A673 (cell line): Measurements from ENCODE around the gene SLC6A18. TPM values are rescaled to one million over a fixed set of nuclear protein-coding genes. Genes with fewer than 3 reads are reported as not detected.

Experiments used
- BruUV-seq: library from RNA; stranded (reverse); fragments of 400-500 nt; replicated peaks from 2 replicates; lab custom pipeline; 2021; lab: Mats Ljungman, UMichigan
- CTCF ChIA-PET: fragments of 300-600 bp; sonication (Branson Sonifier 250); formaldehyde crosslinking; loops from one replicate; lab custom pipeline; 2022; ENCODE audit warnings: antibody characterized with exemption; lab: Charles Lee
- POLR2A ChIA-PET: fragments of 300-600 bp; sonication (Branson Sonifier 250); formaldehyde crosslinking; loops from one replicate; lab custom pipeline; 2022; ENCODE audit warnings: antibody characterized with exemption; ENCODE audit not compliant: low non-redundant PET; lab: Charles Lee
- DNase-seq: peaks from one replicate; pipeline ENCODE4 v3.0.0-alpha.2; 2015; ENCODE audit warnings: low spot score
- H3K27ac ChIP-seq: fragments of 200-600 bp; sonication (generic); 2 replicates; pipeline ENCODE4 v1.5.1; 2016; ENCODE audit warnings: mixed run types, low read depth, mild to moderate bottlenecking, mixed read lengths, antibody characterized with exemption, low read length; ENCODE audit not compliant: poor library complexity, severe bottlenecking
- H3K27me3 ChIP-seq: fragments of 200-600 bp; sonication (generic); replicated peaks from 2 replicates; pipeline ENCODE4 v1.6.1; 2017; ENCODE audit warnings: mixed run types, low read depth, mild to moderate bottlenecking, mixed read lengths, antibody characterized with exemption, low read length; ENCODE audit not compliant: insufficient read depth, poor library complexity
- H3K36me3 ChIP-seq: fragments of 200-600 bp; sonication (generic); 2 replicates; pipeline ENCODE4 v1.6.1; 2016; ENCODE audit warnings: mixed run types, mild to moderate bottlenecking, mixed read lengths, antibody characterized with exemption, low read length; ENCODE audit not compliant: insufficient read depth, poor library complexity, severe bottlenecking
- H3K4me1 ChIP-seq: fragments of 200-600 bp; sonication (generic); 2 replicates; pipeline ENCODE4 v1.6.1; 2017; ENCODE audit warnings: mixed run types, mild to moderate bottlenecking, mixed read lengths, antibody characterized with exemption, low read length; ENCODE audit not compliant: insufficient read depth, poor library complexity, severe bottlenecking
- H3K4me3 ChIP-seq: fragments of 200-600 bp; sonication (generic); 2 replicates; pipeline ENCODE4 v1.5.1; 2016; ENCODE audit warnings: low read depth, mixed run types, mild to moderate bottlenecking, mixed read lengths, low read length; ENCODE audit not compliant: poor library complexity, severe bottlenecking
- H3K9me3 ChIP-seq: fragments of 200-600 bp; sonication (generic); 2 replicates; pipeline ENCODE4 v1.6.1; 2016; ENCODE audit warnings: mixed run types, low read depth, mild to moderate bottlenecking, mixed read lengths, antibody characterized with exemption, low read length; ENCODE audit not compliant: poor library complexity, severe bottlenecking
- EZH2 ChIP-seq: fragments of 200-600 bp; sonication (generic); IDR thresholded peaks from 2 replicates; pipeline ENCODE4 v1.6.1; 2017; ENCODE audit warnings: borderline replicate concordance, low read depth, mild to moderate bottlenecking, mixed read lengths, antibody characterized with exemption, low read length; ENCODE audit not compliant: poor library complexity, severe bottlenecking
- intact Hi-C: fragments of 100-400 bp; cut with micrococcal nuclease; formaldehyde crosslinking; loops from one replicate; pipeline ENCODE4 v1.10.0; 2022; ENCODE audit not compliant: unreplicated experiment
- total RNA-seq: library from RNA; stranded (reverse); gene quantifications from 2 replicates; pipeline ENCODE4 v1.2.3, GENCODE V29; 2021
- TF ChIP-seq, protein P1 (sequence below): fragments of 300-800, 200-600 bp; sonication (generic); conservative IDR thresholded peaks from 2 replicates; pipeline ENCODE4 v1.5.1; 2017; ENCODE audit warnings: low read depth, mild to moderate bottlenecking, antibody characterized with exemption, low read length, moderate library complexity, mixed read lengths

SLC6A18 gene
- total RNA-seq, 1 experiment from 2014 or later, result not detected

DNA sequence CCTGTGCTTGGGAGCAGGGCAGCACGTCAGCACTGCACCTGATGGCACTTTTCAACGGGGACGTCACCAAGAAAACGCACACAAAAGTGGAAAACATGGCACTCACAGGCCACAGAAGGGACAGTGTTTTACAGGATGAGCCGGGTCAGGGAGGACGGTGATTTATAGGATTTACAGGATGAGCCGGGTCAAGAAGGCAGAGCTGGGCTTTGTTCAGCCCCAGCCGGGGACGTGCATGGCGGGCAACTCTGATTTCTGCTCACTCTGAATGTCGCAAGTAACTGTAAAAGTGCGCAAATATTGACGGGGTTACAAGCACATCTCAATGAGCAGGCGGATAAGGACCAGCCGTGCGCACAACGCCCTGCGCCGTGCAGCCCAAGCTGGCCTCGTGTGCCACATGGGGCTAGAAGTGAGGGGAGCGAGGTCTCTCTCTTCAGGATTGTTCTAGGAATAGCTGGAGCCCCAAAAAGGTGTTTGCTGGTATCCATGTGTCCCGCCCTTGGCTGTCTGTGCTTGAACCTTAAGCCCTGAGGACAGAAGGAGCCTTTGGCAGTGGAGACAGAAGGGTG lies 16.4 kb downstream of the SLC6A18 start:
- CTCF ChIA-PET, result no interaction called here
- POLR2A ChIA-PET, result no interaction called here
- intact Hi-C loops, result no loop called here
- H3K4me3 ChIP-seq, result no peak overlapping the region
- no peak overlapping the region for H3K27ac ChIP-seq
- H3K4me1 ChIP-seq, result no peaks in the 10 kb centered on the region
- peaks cover 56% of the 10 kb centered on the region for H3K27me3 ChIP-seq
- TF ChIP-seq, protein P1, sequence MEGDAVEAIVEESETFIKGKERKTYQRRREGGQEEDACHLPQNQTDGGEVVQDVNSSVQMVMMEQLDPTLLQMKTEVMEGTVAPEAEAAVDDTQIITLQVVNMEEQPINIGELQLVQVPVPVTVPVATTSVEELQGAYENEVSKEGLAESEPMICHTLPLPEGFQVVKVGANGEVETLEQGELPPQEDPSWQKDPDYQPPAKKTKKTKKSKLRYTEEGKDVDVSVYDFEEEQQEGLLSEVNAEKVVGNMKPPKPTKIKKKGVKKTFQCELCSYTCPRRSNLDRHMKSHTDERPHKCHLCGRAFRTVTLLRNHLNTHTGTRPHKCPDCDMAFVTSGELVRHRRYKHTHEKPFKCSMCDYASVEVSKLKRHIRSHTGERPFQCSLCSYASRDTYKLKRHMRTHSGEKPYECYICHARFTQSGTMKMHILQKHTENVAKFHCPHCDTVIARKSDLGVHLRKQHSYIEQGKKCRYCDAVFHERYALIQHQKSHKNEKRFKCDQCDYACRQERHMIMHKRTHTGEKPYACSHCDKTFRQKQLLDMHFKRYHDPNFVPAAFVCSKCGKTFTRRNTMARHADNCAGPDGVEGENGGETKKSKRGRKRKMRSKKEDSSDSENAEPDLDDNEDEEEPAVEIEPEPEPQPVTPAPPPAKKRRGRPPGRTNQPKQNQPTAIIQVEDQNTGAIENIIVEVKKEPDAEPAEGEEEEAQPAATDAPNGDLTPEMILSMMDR, result no peak
- no peak for TF ChIP-seq EZH2
- no peaks in the 10 kb centered on the region for H3K36me3 ChIP-seq
- H3K9me3 ChIP-seq, result no peaks in the 10 kb centered on the region
- no TSS peak for BruUV-seq
- DNase-seq, result no peak

DNA sequence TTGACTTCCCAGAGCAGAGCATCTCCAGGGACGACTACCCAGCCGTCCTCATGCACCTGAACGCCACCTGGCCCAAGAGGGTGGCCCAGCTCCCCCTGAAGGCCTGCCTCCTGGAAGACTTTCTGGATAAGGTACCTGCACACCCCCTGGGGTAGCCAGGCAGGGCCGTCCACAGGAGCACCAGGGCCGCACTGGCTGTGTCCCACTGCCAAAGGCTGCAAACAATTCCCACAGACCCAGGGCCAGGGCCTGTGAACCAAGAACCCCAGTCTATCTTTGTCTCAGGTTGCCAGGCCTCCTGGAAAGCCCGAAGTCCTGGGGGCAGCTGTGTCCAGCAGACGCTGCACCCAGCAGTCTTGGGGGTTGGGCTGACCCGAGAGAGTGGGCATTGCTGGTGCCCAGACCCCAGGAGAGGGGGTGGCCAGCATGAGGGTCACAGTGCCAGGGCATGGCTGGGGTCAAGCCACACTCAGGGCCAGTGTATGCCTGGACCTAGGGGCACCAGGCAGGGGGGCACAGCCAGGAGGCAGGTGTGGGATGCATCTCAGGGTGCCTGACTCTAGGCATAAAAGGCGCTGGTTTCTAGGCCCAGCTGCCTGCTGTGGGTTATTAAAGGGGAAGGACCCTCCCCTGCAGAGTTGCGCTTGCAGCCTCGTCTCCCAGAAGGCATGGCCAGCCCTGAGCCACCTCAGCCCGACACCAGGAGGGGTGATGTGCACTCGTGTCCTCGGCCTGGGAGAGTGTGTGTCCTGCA lies 17.7 kb downstream of the SLC6A18 start:
- BruUV-seq, result no TSS peak
- no peak overlapping the region for H3K27ac ChIP-seq
- H3K9me3 ChIP-seq, result no peaks in the 10 kb centered on the region
- peaks cover 66% of the 10 kb centered on the region for H3K27me3 ChIP-seq
- CTCF ChIA-PET, result no interaction called here
- no peaks in the 10 kb centered on the region for H3K36me3 ChIP-seq
- TF ChIP-seq, protein P1, result no peak
- TF ChIP-seq EZH2, result no peak
- no peak for DNase-seq
- H3K4me3 ChIP-seq, result no peak overlapping the region
- H3K4me1 ChIP-seq, result no peaks in the 10 kb centered on the region
- intact Hi-C loops, result no loop called here
- POLR2A ChIA-PET, result no interaction called here

DNA sequence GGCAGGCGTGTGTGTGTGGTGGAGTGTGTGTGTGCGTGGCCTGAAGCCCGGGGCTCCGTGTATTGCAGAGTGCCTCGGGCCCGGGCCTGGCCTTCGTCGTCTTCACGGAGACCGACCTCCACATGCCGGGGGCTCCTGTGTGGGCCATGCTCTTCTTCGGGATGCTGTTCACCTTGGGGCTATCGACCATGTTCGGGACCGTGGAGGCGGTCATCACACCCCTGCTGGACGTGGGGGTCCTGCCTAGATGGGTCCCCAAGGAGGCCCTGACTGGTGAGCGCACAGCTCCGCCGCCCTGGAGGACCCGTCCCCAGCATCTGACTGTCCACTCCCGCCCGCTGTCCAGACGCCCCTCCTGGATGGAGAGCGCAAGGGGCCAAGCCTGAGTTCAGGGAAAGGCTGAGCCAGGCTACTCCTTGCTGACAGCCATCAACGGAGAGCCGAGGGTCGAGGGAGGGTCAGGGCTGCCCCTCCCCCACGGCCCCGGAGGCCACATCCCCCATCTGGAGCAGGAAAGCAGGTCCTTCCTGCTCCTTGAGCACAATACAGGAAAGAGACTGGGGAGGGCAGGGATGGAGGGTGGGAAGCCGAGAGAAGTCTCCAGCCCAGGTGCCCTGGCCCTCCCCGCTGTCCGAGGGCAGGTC lies 18.4 kb downstream of the SLC6A18 start:
- CTCF ChIA-PET, result no interaction called here
- POLR2A ChIA-PET, result no interaction called here

More for the DNA sequence above, 18.4 kb downstream of the SLC6A18 start:
- no peak for TF ChIP-seq EZH2
- TF ChIP-seq, protein P1, result no peak
- H3K36me3 ChIP-seq, result no peaks in the 10 kb centered on the region
- no TSS peak for BruUV-seq
- peaks cover 73% of the 10 kb centered on the region for H3K27me3 ChIP-seq
- H3K27ac ChIP-seq, result no peak overlapping the region
- H3K4me1 ChIP-seq, result no peaks in the 10 kb centered on the region
- no peak overlapping the region for H3K4me3 ChIP-seq
- intact Hi-C loops, result no loop called here
- H3K9me3 ChIP-seq, result no peaks in the 10 kb centered on the region
- DNase-seq, result no peak
